Panc1 (cell line): ENCODE results near the gene FCAMR. TPM values are rescaled to one million over a fixed set of nuclear protein-coding genes. Genes with fewer than 3 reads are reported as not detected.

Experiments
- ATAC-seq: fragments of 200-7000 bp; cut with Tn5 transposase; 2 replicates; pipeline ENCODE4 v1.9.1; 2020; ENCODE audit warnings: mild to moderate bottlenecking, moderate library complexity
- BruUV-seq: library from RNA; stranded (reverse); fragments of 400-500 nt; replicated peaks from 2 replicates; lab custom pipeline; 2021; lab: Mats Ljungman, UMichigan
- CTCF ChIA-PET: fragments of 300-600 bp; sonication (Branson Sonifier 250); formaldehyde crosslinking; loops from one replicate; lab custom pipeline; 2022; ENCODE audit warnings: antibody characterized with exemption; lab: Charles Lee
- POLR2A ChIA-PET: fragments of 300-600 bp; sonication (Branson Sonifier 250); formaldehyde crosslinking; loops from one replicate; lab custom pipeline; 2022; ENCODE audit warnings: antibody characterized with exemption; lab: Charles Lee
- DNase-seq: peaks from one replicate; pipeline ENCODE4 v3.0.0-alpha.2; 2010; ENCODE audit warnings: low read depth, low spot score
- H3K27ac ChIP-seq: 2 replicates; pipeline ENCODE4 v1.5.1; 2011; ENCODE audit warnings: mild to moderate bottlenecking, low read length, inconsistent platforms
- H3K27me3 ChIP-seq: fragments of 200-500 bp; sonication (Bioruptor generic); 2 replicates; pipeline ENCODE4 v1.6.0; 2014; ENCODE audit warnings: low read length, inconsistent platforms; ENCODE audit not compliant: control insufficient read depth, insufficient read depth
- H3K36me3 ChIP-seq: fragments of 200-500 bp; sonication (Bioruptor generic); 2 replicates; pipeline ENCODE4 v1.5.1; 2014; ENCODE audit warnings: inconsistent platforms, mild to moderate bottlenecking, low read length, moderate library complexity; ENCODE audit not compliant: control insufficient read depth, insufficient read depth
- H3K4me1 ChIP-seq: 2 replicates; pipeline ENCODE4 v1.5.1; 2011; ENCODE audit warnings: inconsistent platforms, mild to moderate bottlenecking, low read length, moderate library complexity; ENCODE audit not compliant: control insufficient read depth, insufficient read depth
- H3K4me3 ChIP-seq, 2 experiments: 2 replicates each; pipeline ENCODE4 v1.5.1; 2011 to 2012; ENCODE audit warnings: low read depth in 2 of 2, low read length in 2 of 2, mild to moderate bottlenecking in 2 of 2, inconsistent platforms in 1 of 2, moderate library complexity in 1 of 2
- H3K9me3 ChIP-seq: fragments of 200-500 bp; sonication (Bioruptor generic); 2 replicates; pipeline ENCODE4 v1.5.1; 2014; ENCODE audit warnings: low read depth, mild to moderate bottlenecking, inconsistent platforms, low read length, moderate library complexity; ENCODE audit not compliant: control insufficient read depth, insufficient read depth
- POLR2AphosphoS5 ChIP-seq: IDR thresholded peaks from 2 replicates; pipeline ENCODE4 v1.6.1; 2012; ENCODE audit warnings: mild to moderate bottlenecking, low read depth, low read length, moderate library complexity
- SIN3A ChIP-seq: IDR thresholded peaks from 2 replicates; pipeline ENCODE4 v1.6.1; 2012; ENCODE audit warnings: low read depth, mild to moderate bottlenecking, low read length, moderate library complexity, borderline replicate concordance; ENCODE audit not compliant: insufficient read depth
- TCF7L2 ChIP-seq: IDR thresholded peaks from 2 replicates; pipeline ENCODE4 v1.6.1; 2011; ENCODE audit warnings: mild to moderate bottlenecking, low read depth, low read length, inconsistent platforms
- in situ Hi-C: cut with HindIII; loops from 2 replicates; pipeline ENCODE4 v1.10.0; 2016; ENCODE audit warnings: low sequenced_read_pairs, low pct_unique_long_range_greater_than_20kb
- intact Hi-C: fragments of 100-400 bp; cut with micrococcal nuclease; formaldehyde crosslinking; loops from one replicate; pipeline ENCODE4 v1.10.0; 2022; ENCODE audit not compliant: unreplicated experiment
- total RNA-seq: library from RNA; stranded (reverse); gene quantifications from one replicate; pipeline ENCODE4 v1.2.1, GENCODE V29; 2021; ENCODE audit not compliant: unreplicated experiment
- TF ChIP-seq, protein P1 (sequence below): fragments of 450-650 bp; IDR thresholded peaks from 2 replicates; pipeline ENCODE4 v1.5.1; 2017; ENCODE audit warnings: mild to moderate bottlenecking
- TF ChIP-seq, protein P2 (sequence below), 2 experiments: IDR thresholded peaks; 2 replicates each; pipeline ENCODE4 v1.6.1; 2011 to 2012; ENCODE audit warnings: low read depth in 2 of 2, control low read depth in 1 of 2, low read length in 1 of 2, mild to moderate bottlenecking in 1 of 2, moderate library complexity in 1 of 2; ENCODE audit not compliant: insufficient read depth in 1 of 2

FCAMR gene
- total RNA-seq, 1 experiment from 2014 or later: not detected

DNA sequence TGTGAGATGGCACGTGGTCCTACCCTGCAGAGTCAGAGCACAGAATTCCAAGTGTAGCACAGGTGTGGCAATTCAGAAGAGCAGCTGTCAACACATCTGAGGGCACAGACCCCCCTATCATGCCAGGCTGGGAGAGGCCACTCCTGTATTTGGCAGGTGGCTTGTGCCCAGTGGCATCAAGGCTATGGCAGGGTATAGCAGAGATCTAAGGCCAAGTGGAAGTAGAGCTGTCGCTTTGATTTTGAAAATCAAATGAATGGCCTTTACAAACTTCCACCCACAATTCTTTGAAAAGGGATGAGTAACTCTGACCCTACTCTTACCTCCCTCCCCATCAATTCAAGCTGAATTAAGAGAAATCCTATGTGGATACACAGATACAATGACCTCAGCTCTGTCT is 48.9 kb upstream of the FCAMR start:
- POLR2A ChIA-PET: no interaction called here
- TF ChIP-seq, protein P1, sequence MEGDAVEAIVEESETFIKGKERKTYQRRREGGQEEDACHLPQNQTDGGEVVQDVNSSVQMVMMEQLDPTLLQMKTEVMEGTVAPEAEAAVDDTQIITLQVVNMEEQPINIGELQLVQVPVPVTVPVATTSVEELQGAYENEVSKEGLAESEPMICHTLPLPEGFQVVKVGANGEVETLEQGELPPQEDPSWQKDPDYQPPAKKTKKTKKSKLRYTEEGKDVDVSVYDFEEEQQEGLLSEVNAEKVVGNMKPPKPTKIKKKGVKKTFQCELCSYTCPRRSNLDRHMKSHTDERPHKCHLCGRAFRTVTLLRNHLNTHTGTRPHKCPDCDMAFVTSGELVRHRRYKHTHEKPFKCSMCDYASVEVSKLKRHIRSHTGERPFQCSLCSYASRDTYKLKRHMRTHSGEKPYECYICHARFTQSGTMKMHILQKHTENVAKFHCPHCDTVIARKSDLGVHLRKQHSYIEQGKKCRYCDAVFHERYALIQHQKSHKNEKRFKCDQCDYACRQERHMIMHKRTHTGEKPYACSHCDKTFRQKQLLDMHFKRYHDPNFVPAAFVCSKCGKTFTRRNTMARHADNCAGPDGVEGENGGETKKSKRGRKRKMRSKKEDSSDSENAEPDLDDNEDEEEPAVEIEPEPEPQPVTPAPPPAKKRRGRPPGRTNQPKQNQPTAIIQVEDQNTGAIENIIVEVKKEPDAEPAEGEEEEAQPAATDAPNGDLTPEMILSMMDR: no peak
- TF ChIP-seq SIN3A (no peak), TCF7L2 (no peak), POLR2AphosphoS5 (no peak)
- TF ChIP-seq, protein P2, sequence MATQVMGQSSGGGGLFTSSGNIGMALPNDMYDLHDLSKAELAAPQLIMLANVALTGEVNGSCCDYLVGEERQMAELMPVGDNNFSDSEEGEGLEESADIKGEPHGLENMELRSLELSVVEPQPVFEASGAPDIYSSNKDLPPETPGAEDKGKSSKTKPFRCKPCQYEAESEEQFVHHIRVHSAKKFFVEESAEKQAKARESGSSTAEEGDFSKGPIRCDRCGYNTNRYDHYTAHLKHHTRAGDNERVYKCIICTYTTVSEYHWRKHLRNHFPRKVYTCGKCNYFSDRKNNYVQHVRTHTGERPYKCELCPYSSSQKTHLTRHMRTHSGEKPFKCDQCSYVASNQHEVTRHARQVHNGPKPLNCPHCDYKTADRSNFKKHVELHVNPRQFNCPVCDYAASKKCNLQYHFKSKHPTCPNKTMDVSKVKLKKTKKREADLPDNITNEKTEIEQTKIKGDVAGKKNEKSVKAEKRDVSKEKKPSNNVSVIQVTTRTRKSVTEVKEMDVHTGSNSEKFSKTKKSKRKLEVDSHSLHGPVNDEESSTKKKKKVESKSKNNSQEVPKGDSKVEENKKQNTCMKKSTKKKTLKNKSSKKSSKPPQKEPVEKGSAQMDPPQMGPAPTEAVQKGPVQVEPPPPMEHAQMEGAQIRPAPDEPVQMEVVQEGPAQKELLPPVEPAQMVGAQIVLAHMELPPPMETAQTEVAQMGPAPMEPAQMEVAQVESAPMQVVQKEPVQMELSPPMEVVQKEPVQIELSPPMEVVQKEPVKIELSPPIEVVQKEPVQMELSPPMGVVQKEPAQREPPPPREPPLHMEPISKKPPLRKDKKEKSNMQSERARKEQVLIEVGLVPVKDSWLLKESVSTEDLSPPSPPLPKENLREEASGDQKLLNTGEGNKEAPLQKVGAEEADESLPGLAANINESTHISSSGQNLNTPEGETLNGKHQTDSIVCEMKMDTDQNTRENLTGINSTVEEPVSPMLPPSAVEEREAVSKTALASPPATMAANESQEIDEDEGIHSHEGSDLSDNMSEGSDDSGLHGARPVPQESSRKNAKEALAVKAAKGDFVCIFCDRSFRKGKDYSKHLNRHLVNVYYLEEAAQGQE (IDR thresholded peaks at IDR 0.05; ENCODE audit: insufficient read depth in 1 of 2, low read depth in 2 of 2, low read length in 1 of 2): no peak
- CTCF ChIA-PET: no interaction called here
- Histone ChIP-seq H3K4me3 (no peak overlapping the region), H3K9me3 (no peaks in the 10 kb centered on the region), H3K27me3 (no peaks in the 10 kb centered on the region; the same call in 1 of the 2 replicates), H3K27ac (no peak overlapping the region), H3K36me3 (no peaks in the 10 kb centered on the region), H3K4me1 (no peaks in the 10 kb centered on the region)
- no peak for ATAC-seq
- DNase-seq: no peak
- intact Hi-C loops (no loop called here), in situ Hi-C loops (no loop called here)
- BruUV-seq: no TSS peak

GRCh38 chr1:207018707-207019106 is 48.4 kb upstream of the FCAMR start:
- POLR2A ChIA-PET: no interaction called here
- DNase-seq: no peak
- CTCF ChIA-PET: no interaction called here

More at GRCh38 chr1:207018707-207019106, 48.4 kb upstream of the FCAMR start:
- ATAC-seq: no peak
- intact Hi-C loops: no loop called here
- H3K9me3 ChIP-seq: no peaks in the 10 kb centered on the region
- no peak overlapping the region for H3K27ac ChIP-seq
- H3K27me3 ChIP-seq: no peaks in the 10 kb centered on the region; the same call in 1 of the 2 replicates
- no peak overlapping the region for H3K4me3 ChIP-seq
- BruUV-seq: no TSS peak
- no peaks in the 10 kb centered on the region for H3K4me1 ChIP-seq
- no peaks in the 10 kb centered on the region for H3K36me3 ChIP-seq
- in situ Hi-C loops: no loop called here
- TF ChIP-seq SIN3A: no peak
- no peak for TF ChIP-seq POLR2AphosphoS5
- TF ChIP-seq, protein P1: no peak
- no peak for TF ChIP-seq TCF7L2
- TF ChIP-seq, protein P2 (IDR thresholded peaks at IDR 0.05; ENCODE audit: insufficient read depth in 1 of 2, low read depth in 2 of 2, low read length in 1 of 2): no peak
